Measurements from ENCODE around the gene CHIC2. TPM values are rescaled to one million over a fixed set of nuclear protein-coding genes. Genes with fewer than 3 reads are reported as not detected.

CHIC2 gene
- total and polyA plus RNA-seq, 9 donors, result 13.9 to 23.6 (median 18.7) TPM

GRCh38 chr4:54093324-54094240 lies 29.2 kb upstream of the CHIC2 start:
- H3K9me3 ChIP-seq (replicated peaks; ENCODE audit: control insufficient read depth, low read depth, low read length), result no peaks in the 10 kb centered on the region

GRCh38 chr4:54092405-54093323 lies 28.3 kb upstream of the CHIC2 start:
- WGBS (ENCODE audit: insufficient coverage), result 12% methylated on average over 10 of the region's 13 CpGs

More at GRCh38 chr4:54093324-54094240, 29.2 kb upstream of the CHIC2 start:
- DNase-seq, result no peak
- peaks cover 17% of the 10 kb centered on the region for H3K4me1 ChIP-seq (ENCODE audit: control insufficient read depth, insufficient read depth, low read length)
- no peak overlapping the region for H3K4me3 ChIP-seq (ENCODE audit: low read length)
- 16% methylated on average over 30 of the region's 37 CpGs for WGBS (ENCODE audit: insufficient coverage)
- H3K27me3 ChIP-seq (ENCODE audit: control insufficient read depth, insufficient read depth, low read length), result peaks cover 86% of the 10 kb centered on the region
- no peaks in the 10 kb centered on the region for H3K36me3 ChIP-seq (ENCODE audit: control insufficient read depth, insufficient read depth, low read length)
- H3K27ac ChIP-seq (ENCODE audit: low read length), result no peak overlapping the region

GRCh38 chr4:54091637-54092404 lies 27.4 kb upstream of the CHIC2 start:
- no peaks in the 10 kb centered on the region for H3K9me3 ChIP-seq (replicated peaks; ENCODE audit: control insufficient read depth, low read depth, low read length)
- no peaks in the 10 kb centered on the region for H3K36me3 ChIP-seq (ENCODE audit: control insufficient read depth, insufficient read depth, low read length)
- peak; percentile 87 for DNase-seq
- WGBS (ENCODE audit: insufficient coverage), result under 1% methylated on average over 40 of the region's 48 CpGs
- H3K4me1 ChIP-seq (ENCODE audit: control insufficient read depth, insufficient read depth, low read length), result peaks cover 17% of the 10 kb centered on the region
- peaks cover 75% of the 10 kb centered on the region for H3K27me3 ChIP-seq (ENCODE audit: control insufficient read depth, insufficient read depth, low read length)
- H3K4me3 ChIP-seq (ENCODE audit: low read length), result peak overlapping the region; percentile 52
- H3K27ac ChIP-seq (ENCODE audit: low read length), result no peak overlapping the region

More at GRCh38 chr4:54092405-54093323, 28.3 kb upstream of the CHIC2 start:
- Histone ChIP-seq H3K27me3 (ENCODE audit: control insufficient read depth, insufficient read depth, low read length) (peaks cover 80% of the 10 kb centered on the region), H3K27ac (ENCODE audit: low read length) (no peak overlapping the region), H3K9me3 (replicated peaks; ENCODE audit: control insufficient read depth, low read depth, low read length) (no peaks in the 10 kb centered on the region), H3K36me3 (ENCODE audit: control insufficient read depth, insufficient read depth, low read length) (no peaks in the 10 kb centered on the region), H3K4me3 (ENCODE audit: low read length) (peak overlapping the region; percentile 52), H3K4me1 (ENCODE audit: control insufficient read depth, insufficient read depth, low read length) (peaks cover 17% of the 10 kb centered on the region)
- no peak for DNase-seq

GRCh38 chr4:54090804-54091623 lies 26.6 kb upstream of the CHIC2 start:
- H3K27me3 ChIP-seq (ENCODE audit: control insufficient read depth, insufficient read depth, low read length), result peaks cover 67% of the 10 kb centered on the region
- no peak overlapping the region for H3K27ac ChIP-seq (ENCODE audit: low read length)
- peaks cover 17% of the 10 kb centered on the region for H3K4me1 ChIP-seq (ENCODE audit: control insufficient read depth, insufficient read depth, low read length)
- no peaks in the 10 kb centered on the region for H3K36me3 ChIP-seq (ENCODE audit: control insufficient read depth, insufficient read depth, low read length)
- 17% methylated on average over 27 of the region's 27 CpGs for WGBS (ENCODE audit: insufficient coverage)
- H3K9me3 ChIP-seq (replicated peaks; ENCODE audit: control insufficient read depth, low read depth, low read length), result no peaks in the 10 kb centered on the region
- no peak for DNase-seq
- peak overlapping the region; percentile 52 for H3K4me3 ChIP-seq (ENCODE audit: low read length)

GRCh38 chr4:54090404-54090803 lies 26.0 kb upstream of the CHIC2 start:
- peaks cover 17% of the 10 kb centered on the region for H3K4me1 ChIP-seq (ENCODE audit: control insufficient read depth, insufficient read depth, low read length)
- peaks cover 62% of the 10 kb centered on the region for H3K27me3 ChIP-seq (ENCODE audit: control insufficient read depth, insufficient read depth, low read length)
- no CpG with 5 or more reads among the region's 8 CpGs for WGBS (ENCODE audit: insufficient coverage)
- no peak overlapping the region for H3K27ac ChIP-seq (ENCODE audit: low read length)
- no peak overlapping the region for H3K4me3 ChIP-seq (ENCODE audit: low read length)
- DNase-seq, result no peak
- H3K36me3 ChIP-seq (ENCODE audit: control insufficient read depth, insufficient read depth, low read length), result no peaks in the 10 kb centered on the region
- H3K9me3 ChIP-seq (replicated peaks; ENCODE audit: control insufficient read depth, low read depth, low read length), result no peaks in the 10 kb centered on the region

- no CpG with 5 or more reads among the region's 1 CpG for WGBS (ENCODE audit: insufficient coverage)
- Histone ChIP-seq H3K27ac (ENCODE audit: low read length) (no peak overlapping the region), H3K9me3 (replicated peaks; ENCODE audit: control insufficient read depth, low read depth, low read length) (no peaks in the 10 kb centered on the region), H3K4me1 (ENCODE audit: control insufficient read depth, insufficient read depth, low read length) (peaks cover 17% of the 10 kb centered on the region), H3K4me3 (ENCODE audit: low read length) (no peak overlapping the region), H3K36me3 (ENCODE audit: control insufficient read depth, insufficient read depth, low read length) (no peaks in the 10 kb centered on the region), H3K27me3 (ENCODE audit: control insufficient read depth, insufficient read depth, low read length) (peaks cover 58% of the 10 kb centered on the region)
- DNase-seq, result no peak
These were observed 25.5 kb upstream of the CHIC2 start for GRCh38 chr4:54089875-54090274.

- H3K27me3 ChIP-seq (ENCODE audit: control insufficient read depth, insufficient read depth, low read length), result peaks cover 14% of the 10 kb centered on the region
- DNase-seq, result no peak
- no peaks in the 10 kb centered on the region for H3K9me3 ChIP-seq (replicated peaks; ENCODE audit: control insufficient read depth, low read depth, low read length)
- no peak overlapping the region for H3K27ac ChIP-seq (ENCODE audit: low read length)
- no peaks in the 10 kb centered on the region for H3K36me3 ChIP-seq (ENCODE audit: control insufficient read depth, insufficient read depth, low read length)
- no CpG with 5 or more reads among the region's 3 CpGs for WGBS (ENCODE audit: insufficient coverage)
- no peaks in the 10 kb centered on the region for H3K4me1 ChIP-seq (ENCODE audit: control insufficient read depth, insufficient read depth, low read length)
- H3K4me3 ChIP-seq (ENCODE audit: low read length), result no peak overlapping the region
These were observed 20.9 kb upstream of the CHIC2 start for GRCh38 chr4:54085284-54085683.

GRCh38 chr4:54082168-54082567 lies 17.8 kb upstream of the CHIC2 start:
- H3K27me3 ChIP-seq (ENCODE audit: control insufficient read depth, insufficient read depth, low read length), result peaks cover 7% of the 10 kb centered on the region
- no peaks in the 10 kb centered on the region for H3K9me3 ChIP-seq (replicated peaks; ENCODE audit: control insufficient read depth, low read depth, low read length)
- H3K4me1 ChIP-seq (ENCODE audit: control insufficient read depth, insufficient read depth, low read length), result no peaks in the 10 kb centered on the region
- H3K4me3 ChIP-seq (ENCODE audit: low read length), result no peak overlapping the region
- no CpG with 5 or more reads among the region's 1 CpG for WGBS (ENCODE audit: insufficient coverage)
- no peaks in the 10 kb centered on the region for H3K36me3 ChIP-seq (ENCODE audit: control insufficient read depth, insufficient read depth, low read length)
- DNase-seq, result peak; percentile 49
- no peak overlapping the region for H3K27ac ChIP-seq (ENCODE audit: low read length)

- no peaks in the 10 kb centered on the region for H3K9me3 ChIP-seq (replicated peaks; ENCODE audit: control insufficient read depth, low read depth, low read length)
- H3K4me3 ChIP-seq (ENCODE audit: low read length), result no peak overlapping the region
- no peaks in the 10 kb centered on the region for H3K4me1 ChIP-seq (ENCODE audit: control insufficient read depth, insufficient read depth, low read length)
- no CpG with 5 or more reads among the region's 1 CpG for WGBS (ENCODE audit: insufficient coverage)
- H3K27ac ChIP-seq (ENCODE audit: low read length), result no peak overlapping the region
- H3K36me3 ChIP-seq (ENCODE audit: control insufficient read depth, insufficient read depth, low read length), result no peaks in the 10 kb centered on the region
- H3K27me3 ChIP-seq (ENCODE audit: control insufficient read depth, insufficient read depth, low read length), result peaks cover 2% of the 10 kb centered on the region
- DNase-seq, result no peak
These were observed 13.4 kb upstream of the CHIC2 start for GRCh38 chr4:54077812-54078211.
